GM18499 (cell line): ENCODE data around the gene GPATCH4.

Experiments used
- ATAC-seq: cut with Tn5 transposase; IDR thresholded peaks from one replicate; pipeline ENCODE4 v1.9.1; 2021; ENCODE audit warnings: moderate number of reproducible peaks; ENCODE audit not compliant: insufficient read depth, unreplicated experiment

GPATCH4 gene

GRCh38 chr1:156552518-156552917, 48.8 kb downstream of the GPATCH4 start:
- ATAC-seq, result no peak

- no peak for ATAC-seq
These were observed 49.4 kb downstream of the GPATCH4 start for GRCh38 chr1:156551869-156552268.

GRCh38 chr1:156551066-156551643, 50.1 kb downstream of the GPATCH4 start:
- ATAC-seq, result no peak

GRCh38 chr1:156550346-156550745, 50.9 kb downstream of the GPATCH4 start:
- no peak for ATAC-seq

GRCh38 chr1:156549831-156550230, 51.4 kb downstream of the GPATCH4 start:
- ATAC-seq, result no peak

- no peak for ATAC-seq
These were observed 51.9 kb downstream of the GPATCH4 start for GRCh38 chr1:156549390-156549789.

GRCh38 chr1:156547982-156548381, 53.3 kb downstream of the GPATCH4 start:
- no peak for ATAC-seq

GRCh38 chr1:156547434-156547833, 53.8 kb downstream of the GPATCH4 start:
- no peak for ATAC-seq

GRCh38 chr1:156546267-156546666, 55.0 kb downstream of the GPATCH4 start:
- ATAC-seq, result no peak

- ATAC-seq, result no peak
These were observed 56.6 kb downstream of the GPATCH4 start for GRCh38 chr1:156544592-156545102.
